HG03280 (cell line): ENCODE data around the gene AOX1.
"Not testable (repeated sequence)": the region's sequence is repeated elsewhere in the genome, so short reads cannot be mapped to it uniquely, and the experiment has no call there.

Experiments
- ATAC-seq: cut with Tn5 transposase; IDR thresholded peaks from one replicate; pipeline ENCODE4 v1.9.1; 2021; ENCODE audit warnings: mild to moderate bottlenecking, moderate library complexity; ENCODE audit not compliant: unreplicated experiment

The AOX1 gene

DNA sequence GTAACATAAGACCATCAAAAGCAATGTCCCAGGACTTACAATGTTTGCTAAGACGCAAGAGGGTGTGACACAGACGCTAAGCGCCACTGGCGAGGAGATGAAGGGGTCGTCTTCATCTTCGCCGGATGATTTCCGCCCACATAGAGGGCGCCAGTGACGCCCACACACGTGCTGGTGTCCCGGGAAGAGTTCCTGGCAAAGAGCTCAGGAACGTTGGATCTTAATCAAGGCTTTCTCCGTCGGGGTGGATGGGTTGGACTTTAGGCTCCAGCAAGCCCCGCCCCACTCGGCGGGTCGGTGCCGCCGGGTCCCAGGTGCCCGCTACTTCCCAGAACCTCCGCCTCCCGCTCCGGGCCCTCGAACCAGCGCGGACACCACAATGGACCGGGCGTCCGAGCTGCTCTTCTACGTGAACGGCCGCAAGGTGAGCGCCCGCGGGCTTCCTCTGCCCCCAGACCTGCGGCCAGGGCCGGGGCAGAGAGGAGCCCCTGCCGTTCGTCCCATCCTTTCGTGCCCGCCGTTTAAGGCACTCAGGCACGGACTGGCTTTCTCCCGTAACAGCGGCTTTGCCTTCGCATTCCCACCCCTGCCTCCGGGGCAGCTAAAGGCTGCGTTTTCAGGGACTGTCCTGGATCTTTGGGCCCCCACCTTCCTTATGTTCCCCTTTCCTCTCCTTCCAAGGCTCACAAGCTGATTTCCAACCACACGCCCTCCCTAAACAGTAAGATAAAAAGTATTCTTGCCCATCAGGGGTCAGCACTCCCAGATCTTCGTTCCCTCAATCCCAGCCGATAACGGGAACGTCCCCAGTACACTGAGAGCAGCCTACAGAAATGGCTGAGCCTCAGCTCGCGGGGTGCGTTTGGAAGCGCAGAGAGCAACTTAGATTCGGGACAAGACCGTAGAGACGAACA is at the start of gene AOX1:
TSS of gene AOX1 (plus strand) at position 285 of the 914 bp plus-strand sequence. CDS start at position 380, 95 bp downstream.
- no peak for ATAC-seq

DNA sequence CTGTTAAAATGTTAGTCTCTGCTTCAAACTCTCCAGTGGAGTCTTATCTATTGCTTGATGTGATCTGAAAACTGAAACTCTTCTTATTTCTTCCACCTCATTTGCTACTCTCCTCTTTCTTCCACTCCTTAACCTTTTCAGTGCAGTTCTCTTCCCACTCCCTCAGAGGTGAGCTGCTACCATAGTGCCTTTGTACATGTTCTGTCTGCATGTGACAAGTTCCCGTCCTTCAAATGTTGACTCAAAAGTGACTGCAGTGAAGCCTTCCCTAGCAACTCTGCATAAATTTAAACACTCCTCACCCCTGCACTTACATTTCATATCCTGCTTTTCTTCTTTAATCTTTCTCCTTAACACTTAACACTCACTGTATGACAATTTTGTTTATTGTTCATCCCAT is 47.7 kb upstream of the AOX1 start:
- ATAC-seq: no peak

DNA sequence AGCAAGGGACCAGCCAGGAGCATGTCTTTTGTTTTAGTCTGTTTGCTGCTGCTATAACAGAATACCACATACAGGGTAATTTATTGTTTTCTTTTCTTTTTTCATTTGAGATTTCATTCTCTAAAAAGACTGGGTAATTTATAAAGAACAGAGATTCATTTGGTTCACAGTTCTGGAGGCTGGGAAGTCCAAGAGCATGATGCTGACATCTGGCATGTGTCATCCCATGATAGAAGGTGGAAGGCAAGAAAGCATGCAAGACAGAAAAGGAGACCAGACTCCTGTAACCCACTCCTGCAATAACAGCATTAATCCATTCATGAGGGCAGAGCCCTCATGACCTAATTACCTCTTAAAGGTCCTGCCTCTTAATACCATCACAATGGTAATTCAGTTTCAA is 45.0 kb upstream of the AOX1 start:
- ATAC-seq: no peak

DNA sequence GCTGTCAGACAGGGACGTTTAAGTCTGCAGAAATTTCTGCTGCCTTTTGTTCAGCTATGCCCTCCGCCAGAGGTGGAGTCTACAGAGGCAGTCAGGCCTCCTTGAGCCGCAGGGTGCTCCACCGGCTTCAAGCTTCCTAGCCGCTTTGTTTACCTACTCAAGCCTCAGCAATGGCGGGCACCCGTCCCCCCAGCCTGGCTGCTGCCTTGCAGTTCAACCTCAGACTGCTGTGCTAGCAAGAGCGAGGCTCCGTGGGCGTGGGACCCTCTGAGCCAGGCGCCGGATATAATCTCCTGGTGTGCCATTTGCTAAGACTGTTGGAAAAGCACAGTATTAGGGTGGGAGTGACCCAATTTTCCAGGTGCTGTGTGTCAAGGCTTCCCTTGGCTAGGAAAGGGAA is 19.2 kb upstream of the AOX1 start:
- ATAC-seq: not testable (repeated sequence)

DNA sequence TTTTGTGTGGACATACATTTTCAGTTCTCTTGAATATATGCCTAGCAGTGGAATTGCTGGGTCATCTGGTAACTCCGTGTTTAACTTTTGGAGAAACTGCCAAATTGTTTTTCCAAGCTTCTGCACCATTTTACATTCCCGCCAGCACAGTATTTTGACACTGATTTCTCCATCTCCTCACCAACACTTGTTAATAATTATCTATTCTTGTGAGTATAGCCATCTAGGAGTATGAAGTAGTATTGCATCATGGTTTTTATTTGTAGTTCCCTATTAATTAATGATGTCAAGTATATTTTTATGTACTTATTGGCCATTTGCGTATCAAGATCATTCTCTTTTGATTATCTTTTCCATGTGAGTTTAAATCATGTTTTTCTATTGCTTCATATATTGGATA is 17.9 kb upstream of the AOX1 start:
- no peak for ATAC-seq

DNA sequence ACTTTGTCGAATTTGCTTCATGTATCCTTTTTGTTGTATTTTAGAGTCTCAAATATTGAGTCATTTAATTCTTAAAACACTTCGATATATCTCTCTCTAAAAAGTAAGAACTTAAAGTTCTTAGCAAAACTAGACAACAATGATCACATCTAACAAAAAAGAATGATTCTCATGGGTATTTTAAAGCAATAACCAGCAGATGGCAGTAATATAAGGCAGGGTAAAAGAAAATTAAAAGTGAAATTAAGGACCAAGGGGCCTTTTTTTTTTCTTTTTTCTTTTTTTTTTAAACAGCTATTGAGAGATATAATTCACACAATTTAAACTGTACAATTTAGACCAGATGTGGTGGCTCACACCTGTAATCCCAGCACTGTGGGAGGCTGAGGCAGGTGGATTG is 9.9 kb upstream of the AOX1 start:
- no peak for ATAC-seq

DNA sequence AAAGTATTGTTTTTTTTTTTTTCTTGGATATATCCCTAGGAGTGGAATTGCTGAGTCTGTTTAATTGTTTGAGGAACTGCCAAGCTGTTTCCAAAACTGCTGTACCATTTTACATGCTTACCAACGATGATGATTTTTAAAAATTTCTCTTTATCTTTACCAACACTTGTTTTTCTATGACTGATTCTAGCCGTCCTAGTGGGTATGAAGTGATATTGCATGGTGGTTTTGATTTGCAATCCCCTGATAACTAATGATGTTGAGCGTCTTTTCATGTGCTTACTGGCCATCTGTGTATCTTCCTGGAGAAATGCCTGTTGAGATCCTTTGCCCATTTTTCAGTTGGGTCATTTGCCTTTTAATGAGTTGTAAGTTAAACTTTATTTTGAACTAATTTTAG is 8.8 kb upstream of the AOX1 start:
- ATAC-seq: no peak

DNA sequence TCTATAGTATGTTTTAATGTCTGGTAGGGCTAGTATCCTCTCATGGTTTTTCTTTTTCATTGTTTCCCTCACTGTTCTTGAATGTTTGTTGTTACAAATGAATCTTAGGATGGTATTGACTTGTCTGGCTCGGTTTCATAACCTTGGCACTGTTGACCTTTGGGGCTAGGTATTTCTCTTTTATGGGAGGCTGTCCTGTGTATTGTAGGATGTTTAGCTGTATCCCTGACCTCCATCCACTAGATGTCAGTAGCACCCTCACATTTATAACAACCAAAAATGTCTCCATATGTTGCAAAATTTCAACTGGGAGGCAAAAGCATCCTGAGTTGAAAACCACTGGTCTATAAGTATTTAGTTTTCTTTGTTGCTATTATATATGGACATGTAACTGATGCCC is 7.0 kb upstream of the AOX1 start:
- peak; percentile 64 for ATAC-seq

DNA sequence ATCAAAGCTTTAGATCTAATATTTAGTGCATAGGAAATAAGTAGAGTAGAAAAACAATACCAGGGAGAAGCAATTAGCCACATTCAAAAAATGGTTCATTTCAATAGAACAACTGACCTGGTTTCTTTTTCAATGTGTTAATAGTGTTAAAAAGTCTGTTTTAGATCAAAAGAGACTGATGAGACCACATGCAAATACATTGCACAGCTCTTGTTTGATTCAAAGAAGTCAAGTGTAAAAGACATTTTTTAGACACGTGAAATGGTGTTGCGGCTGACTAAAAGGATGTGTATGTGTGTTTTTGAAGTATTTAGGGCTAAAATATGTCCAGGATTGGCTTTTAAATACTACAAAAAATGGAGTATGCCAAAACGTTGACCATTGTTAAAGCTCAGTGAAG is 1.2 kb upstream of the AOX1 start:
- ATAC-seq: no peak

DNA sequence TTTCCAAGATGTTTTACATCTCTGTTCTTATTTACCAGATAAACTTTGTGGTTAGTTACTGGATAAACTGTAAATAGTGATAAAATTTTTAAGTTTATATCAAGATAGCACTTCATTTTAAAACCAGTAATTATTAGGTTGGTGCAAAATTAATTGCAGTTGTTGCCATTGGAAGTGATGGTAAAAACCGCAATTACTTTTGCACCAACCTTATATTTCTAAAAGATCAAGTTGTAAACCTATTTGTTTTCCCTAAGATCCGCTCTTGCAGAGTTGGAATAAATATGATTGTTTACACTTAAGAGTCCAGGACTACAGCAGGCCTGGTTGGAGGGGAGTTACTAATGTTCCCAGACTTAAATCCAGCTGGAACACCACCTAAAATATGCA is 479 bp upstream of the AOX1 start:
- ATAC-seq: no peak

DNA sequence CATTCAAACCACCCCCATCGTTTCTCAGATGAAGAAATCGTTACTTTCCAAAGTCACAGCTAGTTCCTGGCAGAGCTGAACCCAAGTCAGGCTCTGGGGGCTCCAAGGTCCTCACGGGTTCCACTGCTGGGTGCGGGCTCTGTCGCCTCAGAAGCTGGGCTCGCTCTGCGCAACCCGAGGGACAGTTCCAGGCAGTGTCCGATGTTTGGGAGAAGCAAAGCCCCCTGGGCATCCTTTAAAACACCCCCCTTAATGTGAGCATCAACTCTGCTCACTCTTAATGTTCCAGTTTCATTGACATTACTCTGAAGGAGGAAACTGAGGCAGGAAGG is 796 bp downstream of the AOX1 start:
- no peak for ATAC-seq

DNA sequence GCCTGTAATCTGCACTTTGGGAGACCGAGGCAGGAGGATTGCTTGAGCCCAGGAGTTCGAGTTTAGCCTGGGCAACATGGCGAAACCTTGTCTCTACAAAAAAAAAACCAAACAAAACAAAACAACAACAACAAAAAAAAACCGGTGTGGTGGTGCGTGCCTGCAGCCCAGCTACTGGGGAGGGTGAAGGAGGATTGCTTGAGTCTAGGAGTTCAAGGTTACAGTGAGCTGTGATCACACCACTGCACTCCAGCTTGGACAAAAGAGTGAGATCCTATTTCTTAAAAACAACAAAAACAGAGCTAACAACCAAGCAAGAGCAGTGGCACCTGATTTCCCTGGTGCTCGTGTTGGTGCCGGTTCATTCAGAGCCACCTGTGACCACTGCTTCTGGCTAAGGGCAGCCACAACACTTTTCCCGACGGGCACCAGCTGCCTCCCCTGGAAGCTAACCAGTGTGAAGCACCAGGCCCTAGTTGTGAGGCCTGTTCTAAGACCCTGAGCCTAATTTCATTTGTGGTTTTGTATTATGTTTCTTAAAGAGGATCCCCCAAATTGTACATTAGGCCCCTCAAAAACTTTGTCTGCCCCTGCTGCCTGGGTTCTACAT is 1.3 kb downstream of the AOX1 start:
- ATAC-seq: no peak

DNA sequence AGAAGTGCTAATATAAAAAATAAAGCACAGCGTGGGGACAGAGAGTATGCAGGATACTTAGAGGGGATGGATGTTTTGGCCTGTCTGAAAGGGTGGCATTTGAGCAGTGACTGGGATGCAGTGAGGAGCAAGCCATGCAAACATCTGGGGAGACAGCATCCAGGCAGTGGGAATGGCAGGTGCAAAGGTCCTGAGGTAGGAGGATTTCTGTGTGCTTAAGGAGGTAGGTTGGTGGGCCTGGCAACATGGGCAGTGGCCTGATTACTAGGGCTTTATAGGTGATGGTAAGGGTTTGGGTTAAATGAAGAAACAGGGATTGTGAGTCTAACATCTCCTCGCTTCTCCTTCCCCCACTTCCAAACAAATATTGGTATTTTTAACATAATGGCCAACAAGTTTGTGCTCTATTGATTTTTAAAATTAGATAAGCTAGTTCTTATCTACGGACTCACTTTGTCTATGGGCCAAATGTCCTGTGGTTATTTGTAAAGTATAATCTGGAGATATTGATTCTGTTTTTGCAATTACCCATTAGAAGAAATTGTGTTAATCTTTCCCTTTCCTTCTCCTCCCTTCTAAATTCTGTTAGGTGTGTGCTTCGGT is 2.4 kb downstream of the AOX1 start:
- no peak for ATAC-seq

DNA sequence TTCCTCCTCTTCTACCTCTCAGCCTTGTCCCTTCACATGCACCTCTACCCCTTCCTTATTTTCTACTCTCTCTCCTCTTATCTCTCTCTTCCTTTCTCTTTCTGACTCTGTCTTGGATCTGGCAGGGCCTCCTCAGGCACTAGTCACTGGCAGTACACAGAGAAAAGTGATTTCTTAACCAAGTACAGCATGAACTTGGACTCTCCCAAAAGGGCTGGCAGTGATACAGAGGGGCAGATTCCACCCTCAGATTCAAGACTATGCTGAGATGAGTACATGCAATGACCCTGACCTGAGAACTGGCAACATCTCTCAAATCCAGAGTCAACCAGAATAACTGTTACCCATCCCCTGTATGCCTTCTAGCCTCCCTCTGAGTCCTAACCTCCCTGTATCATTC is 4.3 kb downstream of the AOX1 start:
- ATAC-seq: no peak

DNA sequence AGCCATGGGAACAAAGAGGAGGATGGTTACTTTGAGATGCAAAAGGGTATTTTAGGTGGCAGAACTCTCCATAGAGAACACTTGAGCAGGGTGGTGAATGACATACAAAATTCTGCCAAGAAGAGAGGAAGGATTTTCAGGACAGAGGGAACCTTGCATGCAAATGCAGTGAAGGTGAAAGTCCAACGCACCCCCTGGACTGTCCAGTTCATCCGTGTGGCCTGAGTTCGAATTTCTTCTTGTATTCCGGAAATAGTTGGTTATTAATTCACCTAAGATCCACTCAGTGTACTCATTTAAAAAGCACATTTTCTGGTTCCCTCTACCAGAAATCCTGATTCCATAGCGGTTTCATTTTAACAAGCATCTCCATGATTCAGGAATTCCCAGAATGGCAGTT is 5.5 kb downstream of the AOX1 start:
- no peak for ATAC-seq

DNA sequence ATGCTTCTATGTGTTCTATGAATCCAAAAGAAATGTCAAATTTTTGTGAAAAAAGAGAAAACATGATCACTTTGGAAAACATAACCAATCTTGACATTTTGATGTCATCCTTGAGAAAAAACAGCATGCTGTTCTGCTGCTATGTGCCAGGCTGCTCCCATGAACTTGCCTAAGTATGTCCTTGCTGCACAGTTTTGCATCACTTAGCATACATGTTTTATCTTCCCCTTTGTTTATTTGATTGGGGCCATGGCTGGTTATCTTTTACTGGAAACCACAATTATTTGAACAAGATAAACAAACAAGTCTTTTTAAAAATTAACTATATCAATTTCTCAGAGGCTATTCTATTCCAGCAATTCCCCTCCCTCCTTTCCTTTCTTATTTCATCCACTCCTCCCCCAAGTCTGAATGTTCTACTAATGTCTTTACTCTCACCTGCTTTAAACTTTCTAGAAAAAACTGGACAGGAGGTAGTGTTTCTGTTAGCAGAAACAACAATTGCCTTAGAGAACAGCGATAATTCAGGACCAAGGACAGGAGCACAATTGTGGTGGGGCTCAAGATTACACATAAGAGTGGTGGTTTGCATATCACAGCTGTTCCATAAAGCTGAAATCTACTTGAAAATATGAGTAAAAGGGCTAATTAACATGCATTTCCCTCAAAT is 6.7 kb downstream of the AOX1 start:
- no peak for ATAC-seq

DNA sequence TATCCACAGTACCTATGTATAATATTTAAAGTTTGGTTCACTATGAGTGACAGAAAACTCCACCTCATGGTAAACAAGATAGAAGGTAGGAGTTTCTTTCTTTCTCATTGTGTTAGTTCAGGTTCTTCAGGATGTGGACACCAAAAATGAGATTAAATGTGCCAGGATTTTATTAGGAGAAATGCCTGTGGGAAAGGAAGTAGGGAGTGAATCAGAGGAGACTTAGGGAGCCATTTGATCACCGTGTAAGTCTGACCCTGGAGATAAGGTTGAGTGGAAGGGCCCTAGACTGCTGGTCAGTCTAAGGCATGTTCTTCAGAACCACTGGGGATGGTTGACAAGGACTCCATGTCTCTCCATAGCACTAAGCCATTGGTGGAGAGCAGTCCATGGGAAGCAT is 8.1 kb downstream of the AOX1 start:
- ATAC-seq: no peak

DNA sequence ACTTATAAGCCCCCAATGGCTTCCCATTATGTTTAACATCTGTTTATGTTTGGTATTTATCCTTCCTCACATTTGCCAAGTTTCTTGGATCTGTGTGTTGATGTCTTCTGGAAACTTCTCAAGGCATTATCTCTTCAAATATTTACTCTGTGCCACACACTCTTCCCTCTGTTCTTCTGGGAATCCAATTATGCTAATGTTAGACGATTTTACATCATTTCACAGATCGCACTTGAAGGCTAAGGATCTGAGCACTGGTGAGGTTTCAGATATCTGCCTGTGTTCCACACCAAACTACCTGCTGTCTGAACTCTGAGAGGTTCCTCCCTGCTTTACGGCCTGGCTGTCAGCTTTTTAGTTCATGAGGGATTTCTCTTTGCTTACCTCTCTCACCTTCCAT is 10.1 kb downstream of the AOX1 start:
- no peak for ATAC-seq

DNA sequence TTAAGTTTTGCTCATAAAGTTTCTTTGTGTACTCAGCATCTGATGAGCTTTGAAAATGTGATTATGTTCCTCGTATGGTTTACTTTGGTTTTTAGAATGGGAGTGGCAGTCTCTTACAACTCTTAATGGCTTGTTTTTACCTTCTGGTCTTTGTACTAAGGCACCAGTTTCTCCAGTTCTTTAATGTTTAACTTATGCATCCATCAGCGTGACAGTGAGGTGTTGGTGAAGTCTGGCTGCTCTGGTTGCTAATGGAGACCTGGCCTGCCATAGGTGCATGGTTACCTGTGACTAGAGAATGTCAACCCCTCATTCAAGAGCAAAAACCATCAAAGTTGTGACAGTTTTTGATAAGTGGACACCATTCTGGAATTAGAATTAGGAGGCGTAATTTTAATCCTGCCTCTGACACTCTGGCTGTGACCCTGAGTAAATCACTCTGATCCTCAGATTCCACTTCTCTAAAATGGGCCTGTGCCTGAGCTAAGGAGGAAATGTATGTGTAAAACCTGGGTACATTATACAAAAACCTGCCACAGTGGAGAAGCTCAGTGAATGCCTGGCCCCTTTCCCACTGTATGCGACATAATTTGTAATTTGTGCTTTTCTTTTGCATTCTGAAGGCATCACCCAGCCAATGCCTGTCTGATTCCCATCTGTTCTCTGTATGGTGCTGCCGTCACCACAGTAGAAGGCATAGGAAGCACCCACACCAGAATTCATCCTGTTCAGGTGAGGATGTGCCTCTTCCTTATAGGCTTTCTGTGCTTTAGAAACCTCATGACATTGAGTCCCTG is 11.2 kb downstream of the AOX1 start:
- ATAC-seq: no peak

DNA sequence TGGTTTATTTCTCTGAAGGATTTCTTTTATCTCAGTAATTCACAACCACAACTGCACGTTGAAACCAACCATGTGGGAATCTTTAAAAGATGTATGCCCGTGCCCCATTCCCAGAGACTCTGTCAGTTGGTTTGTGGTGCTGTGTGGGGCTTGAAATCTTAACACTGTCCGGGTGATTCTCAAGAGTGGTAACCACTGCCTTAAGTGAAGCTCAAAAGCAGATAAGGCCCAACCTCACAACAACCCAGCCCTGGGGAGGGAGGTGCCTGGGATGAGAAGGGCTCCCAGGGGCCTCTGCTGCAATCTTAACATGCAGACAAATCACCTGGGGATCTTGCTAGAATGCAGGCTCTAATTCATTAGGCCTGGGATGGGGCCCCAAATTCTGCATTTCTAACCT is 13.4 kb downstream of the AOX1 start:
- ATAC-seq: no peak
